Stimulated activated memory B cell treated with anti-CD40 and anti-IgM and Interleukin-4, amounts not matched to agents 10 μg/mL and 1 μg/mL and 100 μg/mL, for 72 hours (primary cell): ENCODE results near the gene SRSF3.
"Not testable (repeated sequence)": the region's sequence is repeated elsewhere in the genome, so short reads cannot be mapped to it uniquely, and the experiment has no call there.

Source experiments
- ATAC-seq: fragments of 150-1000 bp; cut with Tn5 transposase; 2 replicates; pipeline ENCODE4 v1.10.0; 2021
- H3K27ac Mint-ChIP-seq: one replicate; pipeline ENCODE4 v1.8.0; 2022; ENCODE audit warnings: mild to moderate bottlenecking, mixed read lengths
- H3K27me3 Mint-ChIP-seq: one replicate; pipeline ENCODE4 v1.8.0; 2022; ENCODE audit warnings: mixed read lengths
- H3K36me3 Mint-ChIP-seq: one replicate; pipeline ENCODE4 v1.8.0; 2022; ENCODE audit warnings: mixed read lengths
- H3K4me1 Mint-ChIP-seq: one replicate; pipeline ENCODE4 v1.8.0; 2022; ENCODE audit warnings: mixed read lengths
- H3K4me3 Mint-ChIP-seq: one replicate; pipeline ENCODE4 v1.8.0; 2022; ENCODE audit warnings: mild to moderate bottlenecking, moderate library complexity, mixed read lengths
- H3K9me3 Mint-ChIP-seq: one replicate; pipeline ENCODE4 v1.8.0; 2022; ENCODE audit warnings: mixed read lengths

Gene SRSF3

DNA sequence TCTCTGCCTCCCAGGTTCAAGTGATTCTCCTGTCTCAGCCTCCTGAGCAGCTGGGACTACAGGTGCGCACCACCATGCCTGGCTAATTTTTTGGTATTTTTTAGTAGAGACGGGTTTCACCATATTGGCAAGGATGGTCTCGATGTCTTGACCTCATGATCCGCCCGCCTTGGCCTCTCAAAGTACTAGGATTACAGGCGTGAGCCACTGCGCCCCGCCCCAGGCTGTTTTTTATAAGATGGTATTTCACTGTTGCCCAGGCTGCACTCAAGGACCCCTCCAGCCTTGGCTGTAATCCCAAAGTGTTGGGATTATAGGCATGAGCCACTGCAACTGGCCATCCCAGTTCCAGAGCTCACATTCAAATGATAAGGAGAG is 13.1 kb downstream of the SRSF3 start:
- H3K36me3 Mint-ChIP-seq: peaks cover 58% of the 10 kb centered on the region

DNA sequence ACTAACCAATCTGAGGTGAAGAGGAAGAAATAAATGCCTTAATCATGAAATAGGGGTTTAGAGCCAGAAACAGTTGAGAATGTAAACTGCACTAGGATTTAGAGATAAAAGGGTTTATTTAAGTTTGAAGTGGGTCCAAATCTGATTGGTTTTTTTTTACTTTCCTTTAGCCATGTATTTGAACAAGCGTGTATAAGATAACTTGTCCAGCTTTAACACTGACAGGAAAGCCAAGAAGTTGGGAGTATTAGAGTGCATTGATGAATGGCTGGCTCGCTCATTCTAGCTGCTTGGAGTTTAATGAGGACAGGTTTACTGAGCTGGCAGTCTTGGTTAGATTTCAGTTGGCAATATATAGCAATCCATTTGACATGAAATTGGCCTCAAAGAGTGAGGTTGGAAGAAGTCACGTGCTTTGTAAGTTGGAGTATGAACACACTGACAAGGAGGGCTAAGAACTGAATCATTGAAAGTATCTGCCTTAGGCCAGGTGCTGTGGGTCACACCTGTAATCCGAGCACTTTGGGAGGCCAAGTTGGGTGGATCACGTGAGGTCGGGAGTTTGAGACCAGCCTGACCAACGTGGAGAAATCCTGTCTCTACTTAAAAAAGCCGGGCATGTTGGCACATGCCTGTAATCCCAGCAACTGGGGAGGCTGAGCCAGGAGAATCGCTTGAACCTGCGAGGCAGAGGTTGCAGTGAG is 13.7 kb downstream of the SRSF3 start:
- Mint-ChIP-seq H3K4me1 (peaks cover 58% of the 10 kb centered on the region), H3K4me3 (no peak overlapping the region), H3K36me3 (peaks cover 60% of the 10 kb centered on the region), H3K27me3 (no peaks in the 10 kb centered on the region), H3K9me3 (no peaks in the 10 kb centered on the region), H3K27ac (no peak overlapping the region)
- no peak for ATAC-seq

More for the DNA sequence above, 13.1 kb downstream of the SRSF3 start:
- H3K4me3 Mint-ChIP-seq, H3K27ac Mint-ChIP-seq, ATAC-seq, H3K9me3 Mint-ChIP-seq, H3K27me3 Mint-ChIP-seq: not testable (repeated sequence)
- peaks cover 58% of the 10 kb centered on the region for H3K4me1 Mint-ChIP-seq

DNA sequence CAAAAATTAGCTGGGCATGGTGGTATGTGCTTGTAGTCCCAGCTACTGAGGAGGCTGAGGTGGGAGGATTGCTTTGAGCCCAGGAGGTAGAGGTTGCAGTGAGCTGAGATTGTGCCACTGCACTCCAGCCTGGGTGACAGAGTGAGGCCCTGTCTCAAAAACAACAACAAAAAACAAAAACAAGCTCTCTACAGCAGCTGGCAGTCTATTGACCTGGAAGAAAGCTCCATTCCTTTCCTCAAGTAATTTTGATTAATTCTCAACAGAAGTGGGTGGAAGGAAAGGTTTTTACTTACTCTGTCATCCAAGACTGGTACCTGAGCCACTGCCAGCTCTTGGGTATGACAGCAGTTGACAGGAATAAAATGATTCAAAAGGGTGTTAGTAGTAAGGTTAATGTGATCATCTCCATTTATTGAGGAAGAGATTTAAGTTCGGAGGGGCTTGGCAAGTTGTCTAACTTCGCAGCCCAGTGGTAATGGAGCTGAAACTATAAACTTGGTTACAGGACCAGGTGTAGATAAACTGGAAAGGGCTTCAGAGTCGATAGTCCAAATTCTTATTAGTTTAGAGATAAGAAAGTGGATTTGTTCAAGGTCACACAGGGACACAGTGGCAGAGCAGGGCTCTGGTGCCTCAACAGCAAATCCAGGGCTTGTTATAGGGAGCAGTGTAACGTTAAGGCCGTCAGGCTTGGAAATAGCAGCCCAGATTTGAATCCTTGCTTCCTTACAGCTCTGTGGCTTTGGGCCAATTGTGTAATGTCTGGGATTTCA is 14.8 kb downstream of the SRSF3 start:
- H3K4me1 Mint-ChIP-seq: peaks cover 58% of the 10 kb centered on the region
- H3K27me3 Mint-ChIP-seq: no peaks in the 10 kb centered on the region
- peak overlapping the region; percentile 26 for H3K27ac Mint-ChIP-seq
- ATAC-seq: no peak
- H3K4me3 Mint-ChIP-seq: no peak overlapping the region
- H3K9me3 Mint-ChIP-seq: no peaks in the 10 kb centered on the region
- peaks cover 66% of the 10 kb centered on the region for H3K36me3 Mint-ChIP-seq

DNA sequence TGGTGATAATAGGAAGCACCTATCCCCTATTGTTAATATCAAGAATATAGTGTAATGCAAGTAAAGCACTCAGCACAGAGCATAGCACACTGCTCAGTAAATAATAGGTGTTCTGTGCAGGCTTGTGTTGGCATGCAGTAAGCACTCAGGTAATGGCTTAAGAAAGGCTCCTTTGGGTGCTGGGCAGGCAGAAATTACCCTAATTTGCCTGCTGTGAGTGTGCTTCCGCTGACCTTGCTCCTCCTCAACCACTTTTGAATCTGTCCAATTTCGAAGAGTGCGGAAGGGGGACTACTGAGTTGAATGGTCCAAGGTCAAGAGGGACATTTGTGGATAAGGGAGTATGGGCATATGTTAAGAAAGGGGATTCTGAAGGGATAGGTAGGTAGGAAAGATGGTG is 15.4 kb downstream of the SRSF3 start:
- H3K9me3 Mint-ChIP-seq: no peaks in the 10 kb centered on the region
- no peaks in the 10 kb centered on the region for H3K27me3 Mint-ChIP-seq
- peaks cover 56% of the 10 kb centered on the region for H3K4me1 Mint-ChIP-seq
- peaks cover 64% of the 10 kb centered on the region for H3K36me3 Mint-ChIP-seq
- ATAC-seq: peak; percentile 64
- H3K4me3 Mint-ChIP-seq: no peak overlapping the region
- H3K27ac Mint-ChIP-seq: peak overlapping the region; percentile 26

DNA sequence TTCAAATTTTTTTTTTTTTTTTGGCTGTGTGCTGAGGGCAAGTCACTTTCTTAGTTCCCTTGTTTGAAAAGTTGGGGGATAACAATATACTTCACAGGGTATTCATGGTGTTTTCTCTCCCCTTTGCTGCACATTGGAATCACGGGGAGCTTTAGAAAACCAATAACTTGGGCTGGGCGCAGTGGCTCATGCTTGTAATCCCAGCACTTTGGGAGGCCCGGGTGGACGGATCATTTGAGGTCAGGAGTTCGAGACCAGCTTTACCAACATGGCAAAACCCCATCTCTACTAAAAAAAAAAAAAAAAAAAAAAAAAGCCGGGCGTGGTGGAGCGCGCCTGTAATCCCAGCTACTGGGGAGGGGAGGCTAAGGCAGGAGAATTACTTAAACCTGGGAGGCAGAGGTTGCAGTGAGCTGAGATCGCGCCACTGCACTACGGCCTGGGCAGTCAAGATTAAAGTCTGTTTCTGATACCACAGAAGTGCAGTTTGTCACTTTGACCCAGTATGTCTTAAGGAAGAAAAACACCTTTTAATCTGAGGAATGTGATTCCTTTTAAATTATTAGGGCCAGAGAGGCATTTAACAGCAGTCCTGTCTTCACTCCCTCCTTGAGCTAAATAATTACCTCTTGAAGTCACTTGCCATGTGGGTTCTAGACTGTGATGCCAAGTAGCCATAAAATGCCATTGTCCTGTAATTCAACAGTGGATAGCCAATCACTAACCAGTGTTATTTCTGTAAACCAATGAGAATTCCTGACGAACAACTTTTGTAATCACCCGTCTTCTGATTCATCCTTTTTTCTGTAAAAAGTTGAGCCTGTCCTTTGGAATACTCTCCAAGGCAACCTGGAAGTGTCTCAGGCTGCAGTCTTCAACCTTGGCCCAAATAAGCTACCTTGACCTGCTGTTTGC is 16.1 kb downstream of the SRSF3 start:
- no peaks in the 10 kb centered on the region for H3K27me3 Mint-ChIP-seq
- H3K27ac Mint-ChIP-seq: peak overlapping the region; percentile 26
- H3K9me3 Mint-ChIP-seq: no peaks in the 10 kb centered on the region
- H3K36me3 Mint-ChIP-seq: peaks cover 59% of the 10 kb centered on the region
- no peak for ATAC-seq
- no peak overlapping the region for H3K4me3 Mint-ChIP-seq
- peaks cover 56% of the 10 kb centered on the region for H3K4me1 Mint-ChIP-seq

DNA sequence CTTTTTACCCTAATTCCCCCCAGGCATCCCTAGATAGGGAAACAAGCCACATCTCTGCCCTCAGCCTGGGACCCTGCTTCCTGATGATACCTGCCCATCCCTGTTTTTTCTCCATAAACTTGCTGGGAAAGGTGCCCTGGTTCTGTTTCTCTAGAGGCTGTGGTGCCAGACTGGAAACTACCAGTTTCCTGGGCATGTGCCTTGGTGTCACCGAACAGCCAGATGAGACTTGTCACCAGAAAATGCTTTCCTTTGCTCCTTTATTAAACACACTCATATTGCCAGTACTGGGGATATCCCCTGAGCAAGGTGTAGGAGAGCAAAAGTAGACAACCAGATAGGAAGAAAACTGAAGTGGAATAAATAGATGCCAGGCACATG is 16.8 kb downstream of the SRSF3 start:
- ATAC-seq: no peak
- H3K9me3 Mint-ChIP-seq: no peaks in the 10 kb centered on the region
- peaks cover 53% of the 10 kb centered on the region for H3K4me1 Mint-ChIP-seq
- H3K36me3 Mint-ChIP-seq: peaks cover 56% of the 10 kb centered on the region
- H3K27me3 Mint-ChIP-seq: no peaks in the 10 kb centered on the region
- no peak overlapping the region for H3K4me3 Mint-ChIP-seq
- peak overlapping the region; percentile 17 for H3K27ac Mint-ChIP-seq

DNA sequence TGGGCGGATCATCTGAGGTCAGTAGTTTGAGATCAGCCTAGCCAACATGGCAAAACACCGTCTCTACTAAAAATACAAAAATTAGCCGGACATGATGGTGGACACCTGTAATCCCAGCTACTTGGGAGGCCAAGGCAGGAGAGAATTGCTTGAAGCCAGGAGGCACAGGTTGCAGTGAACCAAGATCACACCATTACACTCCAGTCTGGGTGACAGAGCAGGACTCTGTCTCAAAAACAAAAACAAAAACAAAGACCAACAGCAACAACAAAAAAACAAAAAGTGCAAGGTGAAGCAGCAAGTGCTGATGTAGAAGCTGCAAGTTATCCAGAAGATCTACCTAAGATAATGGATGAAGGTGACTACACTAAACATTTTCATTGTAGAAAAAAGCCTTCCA is 17.5 kb downstream of the SRSF3 start:
- H3K4me3 Mint-ChIP-seq, ATAC-seq, H3K27me3 Mint-ChIP-seq, H3K27ac Mint-ChIP-seq, H3K9me3 Mint-ChIP-seq: not testable (repeated sequence)
- Mint-ChIP-seq H3K36me3 (peaks cover 55% of the 10 kb centered on the region), H3K4me1 (peaks cover 46% of the 10 kb centered on the region)

DNA sequence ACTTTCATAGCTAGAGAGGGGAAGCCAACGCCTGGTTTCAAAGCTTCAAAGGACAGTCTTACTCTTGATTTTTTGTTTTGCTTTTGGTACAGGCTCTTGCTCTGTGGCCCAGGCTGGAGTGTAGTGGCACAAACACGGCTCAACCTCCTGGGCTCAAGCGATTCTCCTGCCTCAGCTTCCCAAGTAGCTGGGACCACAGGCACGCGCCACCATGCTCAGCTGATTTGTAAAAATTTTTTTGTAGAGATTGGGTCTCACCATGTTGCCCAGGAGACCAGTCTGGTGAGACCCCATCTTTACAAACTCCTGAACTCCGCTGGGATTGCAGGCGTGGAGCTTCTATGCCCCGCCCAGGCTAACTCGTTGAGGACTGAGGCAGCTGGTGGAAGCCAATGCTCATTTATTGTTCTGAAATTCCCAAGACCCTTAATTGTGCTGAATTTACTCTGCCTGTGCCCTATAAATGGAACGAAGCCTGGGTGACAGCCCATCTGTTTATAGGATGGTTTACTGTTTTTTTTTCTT is 18.0 kb downstream of the SRSF3 start:
- no peaks in the 10 kb centered on the region for H3K9me3 Mint-ChIP-seq
- peaks cover 45% of the 10 kb centered on the region for H3K4me1 Mint-ChIP-seq
- ATAC-seq: no peak
- no peak overlapping the region for H3K4me3 Mint-ChIP-seq
- H3K27ac Mint-ChIP-seq: no peak overlapping the region
- H3K36me3 Mint-ChIP-seq: peaks cover 54% of the 10 kb centered on the region
- no peaks in the 10 kb centered on the region for H3K27me3 Mint-ChIP-seq

DNA sequence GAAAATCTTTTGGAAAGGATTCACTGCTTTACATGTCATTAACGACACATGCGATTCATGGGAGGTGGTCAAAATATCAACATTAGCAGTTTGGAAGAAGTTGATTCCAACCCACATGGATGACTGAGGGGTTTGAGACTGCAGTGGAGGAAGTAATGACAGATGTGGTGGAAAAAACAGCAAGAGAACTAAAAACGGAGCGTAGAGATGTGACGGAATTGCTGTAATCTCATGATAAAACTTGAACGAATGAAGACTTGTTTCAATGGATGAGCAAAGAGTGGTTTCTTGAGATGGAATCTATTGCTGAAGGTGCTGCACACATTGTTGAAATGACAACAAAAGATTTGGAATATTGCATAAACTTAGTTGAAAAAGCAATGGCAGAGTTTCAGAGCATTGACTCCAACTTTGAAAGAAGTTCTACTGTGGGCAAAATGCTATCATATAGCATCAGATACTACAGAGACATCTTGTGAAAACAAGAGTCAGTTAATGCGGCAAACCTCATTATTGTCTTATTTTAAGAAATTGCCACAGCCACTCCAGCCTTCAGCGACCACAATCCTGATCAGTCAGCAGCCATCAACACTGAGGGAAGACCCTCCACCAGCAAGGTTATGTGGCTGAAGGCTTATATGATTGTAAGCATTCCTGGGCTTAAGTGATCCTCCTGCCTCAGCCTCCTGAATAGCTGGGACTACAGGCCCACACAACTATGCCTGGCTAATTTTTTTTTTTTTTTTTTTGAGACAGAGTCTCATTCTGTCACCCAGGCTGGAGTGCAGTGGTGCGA is 19.2 kb downstream of the SRSF3 start:
- H3K27me3 Mint-ChIP-seq: no peaks in the 10 kb centered on the region
- ATAC-seq: no peak
- H3K27ac Mint-ChIP-seq: no peak overlapping the region
- H3K4me1 Mint-ChIP-seq: peaks cover 35% of the 10 kb centered on the region
- peaks cover 46% of the 10 kb centered on the region for H3K36me3 Mint-ChIP-seq
- no peaks in the 10 kb centered on the region for H3K9me3 Mint-ChIP-seq
- H3K4me3 Mint-ChIP-seq: no peak overlapping the region

DNA sequence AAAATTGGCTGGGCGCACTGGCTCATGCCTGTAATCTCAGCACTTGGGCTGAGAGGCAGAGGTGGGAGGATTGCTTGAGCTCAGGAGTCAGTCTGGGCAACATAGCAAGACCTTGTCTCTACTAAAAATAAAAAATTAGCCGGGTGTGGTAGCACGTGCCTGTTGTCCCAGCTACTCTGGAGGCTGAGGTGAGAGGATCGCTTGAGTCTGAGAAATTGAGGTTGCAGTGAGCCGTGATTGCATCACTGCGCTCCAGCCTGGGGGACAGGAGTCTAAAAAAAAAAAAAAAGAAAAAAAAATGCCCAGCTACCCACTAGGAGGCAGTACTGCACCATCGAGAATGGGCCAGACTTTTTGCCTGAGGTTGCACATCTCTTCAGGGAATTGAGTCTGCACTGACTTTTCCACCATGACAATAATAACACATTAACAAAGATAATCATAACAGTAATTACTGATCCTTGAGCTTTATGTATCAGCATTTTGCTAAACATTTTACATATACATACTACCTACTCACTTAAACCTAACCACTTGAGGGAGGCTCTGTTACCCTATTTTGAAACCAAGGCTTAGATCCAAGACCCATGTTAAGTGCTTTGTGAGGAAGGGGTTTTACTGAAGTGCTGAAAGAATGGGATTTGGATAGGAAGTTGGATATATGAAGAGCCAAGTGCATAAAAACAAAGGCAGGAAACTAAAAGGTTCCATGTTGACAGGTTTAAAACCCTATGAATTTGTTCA is 21.0 kb downstream of the SRSF3 start:
- ATAC-seq: peak; percentile 51
- peaks cover 32% of the 10 kb centered on the region for H3K36me3 Mint-ChIP-seq
- no peaks in the 10 kb centered on the region for H3K27me3 Mint-ChIP-seq
- H3K27ac Mint-ChIP-seq: peak overlapping the region; percentile 66
- no peaks in the 10 kb centered on the region for H3K9me3 Mint-ChIP-seq
- H3K4me3 Mint-ChIP-seq: no peak overlapping the region
- peaks cover 28% of the 10 kb centered on the region for H3K4me1 Mint-ChIP-seq

DNA sequence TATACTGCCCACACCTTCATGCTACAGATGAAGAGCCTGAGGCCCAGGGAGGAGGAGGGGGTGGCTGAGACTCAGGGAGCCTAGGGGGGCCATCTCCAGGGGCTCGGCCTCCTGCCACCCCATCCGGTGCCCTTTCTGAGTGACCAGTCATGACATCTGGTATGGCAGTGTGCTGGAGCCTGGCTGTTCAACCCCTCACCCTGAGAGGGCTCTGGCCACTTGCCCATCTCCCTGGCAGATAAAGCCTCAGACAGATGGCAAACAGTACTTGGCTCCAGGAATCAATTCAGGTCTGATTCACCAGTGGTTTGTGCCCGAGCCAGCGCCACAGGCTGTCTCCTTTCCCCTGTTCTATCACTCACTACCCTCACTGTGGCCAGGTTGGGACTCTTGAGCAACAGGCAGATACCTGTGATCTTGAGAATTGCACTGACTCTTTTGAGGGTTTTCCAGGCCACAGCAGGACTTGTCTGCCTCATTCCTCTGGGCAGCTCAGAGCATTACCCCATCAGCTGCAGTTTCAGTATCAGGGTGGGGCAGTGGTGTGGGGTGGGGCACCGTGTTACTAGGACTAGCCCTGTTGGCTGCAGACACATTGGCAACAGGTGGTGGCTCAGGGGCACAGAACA is 22.8 kb downstream of the SRSF3 start:
- H3K4me1 Mint-ChIP-seq: peaks cover 23% of the 10 kb centered on the region
- H3K4me3 Mint-ChIP-seq: no peak overlapping the region
- H3K27ac Mint-ChIP-seq: no peak overlapping the region
- H3K9me3 Mint-ChIP-seq: no peaks in the 10 kb centered on the region
- ATAC-seq: no peak
- H3K36me3 Mint-ChIP-seq: peaks cover 16% of the 10 kb centered on the region
- H3K27me3 Mint-ChIP-seq: no peaks in the 10 kb centered on the region

DNA sequence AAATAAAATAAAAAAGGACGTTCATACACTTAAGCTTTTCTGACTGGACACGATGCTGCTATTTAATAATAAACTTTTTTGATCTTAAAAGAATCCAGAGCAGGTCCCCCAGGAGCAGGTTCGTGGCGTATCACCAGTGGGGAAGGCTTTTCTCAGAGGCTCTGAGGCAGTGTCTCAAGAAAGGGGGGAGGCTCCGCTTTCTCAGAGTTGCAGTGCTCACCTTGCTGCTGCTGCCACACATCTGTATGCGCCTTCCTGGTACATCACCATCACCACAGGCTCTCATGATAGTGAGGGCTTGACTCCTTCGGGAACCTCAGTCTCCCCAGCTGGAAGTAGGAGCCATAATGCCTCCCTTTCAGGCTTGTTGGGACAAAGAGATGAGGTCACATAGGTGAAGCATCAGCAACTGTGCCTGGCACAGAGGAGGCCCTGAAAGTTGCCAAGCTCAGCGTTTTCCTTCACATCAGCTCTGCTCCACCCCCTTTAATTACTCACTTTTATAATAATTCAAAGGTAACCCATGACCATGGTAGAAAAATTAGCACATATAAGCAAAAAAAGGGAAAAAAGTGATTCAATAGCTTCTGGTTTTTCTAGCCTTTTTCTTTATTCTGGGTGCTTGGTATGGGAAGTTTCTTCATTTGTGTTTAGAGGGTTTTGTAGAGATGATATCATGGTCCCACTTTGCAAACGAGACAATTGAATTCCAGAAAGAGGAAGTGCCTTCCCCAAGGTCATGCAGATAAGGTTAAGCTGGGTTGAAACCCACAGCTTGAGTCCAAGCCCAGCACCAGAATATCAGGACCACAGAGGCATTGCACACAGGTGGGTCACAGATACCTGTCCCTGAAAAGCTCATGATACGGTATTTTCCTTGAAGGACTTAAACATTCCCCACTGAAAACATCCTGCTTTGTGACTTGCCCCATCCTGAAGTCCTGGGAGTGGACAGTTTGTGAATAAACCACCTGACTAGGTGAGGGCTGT is 24.5 kb downstream of the SRSF3 start:
- Mint-ChIP-seq H3K36me3 (peaks cover 5% of the 10 kb centered on the region), H3K27me3 (no peaks in the 10 kb centered on the region), H3K27ac (no peak overlapping the region), H3K9me3 (no peaks in the 10 kb centered on the region), H3K4me3 (no peak overlapping the region), H3K4me1 (peaks cover 36% of the 10 kb centered on the region)
- no peak for ATAC-seq

DNA sequence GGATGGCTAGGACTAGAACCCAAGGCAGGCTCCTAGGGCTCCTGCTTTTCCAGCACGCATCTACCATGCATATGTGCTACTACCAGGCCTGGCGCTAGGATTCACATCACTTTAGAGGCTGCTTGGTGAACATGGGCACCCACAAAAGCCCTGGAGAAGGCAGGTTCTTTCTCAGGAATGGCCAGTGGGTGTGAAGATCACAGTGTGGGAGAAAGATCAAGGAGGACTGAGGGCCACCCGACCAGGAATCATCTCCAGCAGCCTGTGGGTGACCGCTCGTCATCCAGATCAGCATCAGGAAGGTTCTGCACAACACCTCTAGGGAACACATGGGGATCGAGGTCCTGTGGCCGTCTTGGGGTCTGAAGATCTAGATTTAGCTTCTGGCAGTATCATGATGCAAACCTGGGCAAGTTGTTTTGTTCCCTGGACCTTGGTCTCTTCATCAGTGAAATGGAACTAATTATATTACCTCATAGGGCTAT is 27.3 kb downstream of the SRSF3 start:
- no peaks in the 10 kb centered on the region for H3K9me3 Mint-ChIP-seq
- no peaks in the 10 kb centered on the region for H3K27me3 Mint-ChIP-seq
- peaks cover 29% of the 10 kb centered on the region for H3K4me1 Mint-ChIP-seq
- no peak for ATAC-seq
- no peak overlapping the region for H3K27ac Mint-ChIP-seq
- no peak overlapping the region for H3K4me3 Mint-ChIP-seq
- H3K36me3 Mint-ChIP-seq: no peaks in the 10 kb centered on the region
